Ishikawa (cell line): ENCODE results near the gene TBCEL.
A peak's percentile ranks its signal among the peaks of the same experiment; 100 is the strongest.

Experiments used
- CEBPB ChIP-seq: IDR thresholded peaks from 2 replicates; pipeline ENCODE4 v1.6.1; 2012
- CREB1 ChIP-seq: IDR thresholded peaks from 2 replicates; pipeline ENCODE4 v1.6.1; 2012; ENCODE audit warnings: low read depth
- EGR1 ChIP-seq: IDR thresholded peaks from 2 replicates; pipeline ENCODE4 v1.6.1; 2012
- EP300 ChIP-seq: IDR thresholded peaks from 2 replicates; pipeline ENCODE4 v1.6.1; 2012; ENCODE audit warnings: borderline replicate concordance
- FOXM1 ChIP-seq: IDR thresholded peaks from 2 replicates; pipeline ENCODE4 v1.6.1; 2012; ENCODE audit warnings: low read depth, borderline replicate concordance
- NFIC ChIP-seq: IDR thresholded peaks from 2 replicates; pipeline ENCODE4 v1.6.1; 2012
- RAD21 ChIP-seq: IDR thresholded peaks from 2 replicates; pipeline ENCODE4 v1.6.1; 2012; ENCODE audit warnings: low read depth
- TAF1 ChIP-seq: IDR thresholded peaks from 2 replicates; pipeline ENCODE4 v1.6.1; 2012; ENCODE audit warnings: low read depth, mild to moderate bottlenecking
- TCF12 ChIP-seq: IDR thresholded peaks from 2 replicates; pipeline ENCODE4 v1.6.1; 2012; ENCODE audit warnings: low read depth
- TEAD4 ChIP-seq: IDR thresholded peaks from 2 replicates; pipeline ENCODE4 v1.6.1; 2012
- USF1 ChIP-seq: IDR thresholded peaks from 2 replicates; pipeline ENCODE4 v1.6.1; 2012
- YY1 ChIP-seq: IDR thresholded peaks from 2 replicates; pipeline ENCODE4 v1.6.1; 2012; ENCODE audit warnings: low read depth
- ZBTB7A ChIP-seq: IDR thresholded peaks from 2 replicates; pipeline ENCODE4 v1.6.1; 2012; ENCODE audit warnings: low read depth
- TF ChIP-seq, protein P1 (sequence below): IDR thresholded peaks from 2 replicates; pipeline ENCODE4 v1.6.1; 2012; ENCODE audit warnings: low read depth, mild to moderate bottlenecking
- TF ChIP-seq, protein P2 (sequence below): IDR thresholded peaks from 2 replicates; pipeline ENCODE4 v1.6.1; 2012

TBCEL gene

GRCh38 chr11:121119440-121119839 is 95.5 kb downstream of the TBCEL start:
- TF ChIP-seq EGR1 (no peak), USF1 (no peak), NFIC (no peak), TAF1 (no peak), EP300 (no peak), TCF12 (no peak), CEBPB (no peak), TEAD4 (no peak), ZBTB7A (no peak), RAD21 (no peak), FOXM1 (no peak), CREB1 (no peak), YY1 (no peak)
- TF ChIP-seq, protein P1, sequence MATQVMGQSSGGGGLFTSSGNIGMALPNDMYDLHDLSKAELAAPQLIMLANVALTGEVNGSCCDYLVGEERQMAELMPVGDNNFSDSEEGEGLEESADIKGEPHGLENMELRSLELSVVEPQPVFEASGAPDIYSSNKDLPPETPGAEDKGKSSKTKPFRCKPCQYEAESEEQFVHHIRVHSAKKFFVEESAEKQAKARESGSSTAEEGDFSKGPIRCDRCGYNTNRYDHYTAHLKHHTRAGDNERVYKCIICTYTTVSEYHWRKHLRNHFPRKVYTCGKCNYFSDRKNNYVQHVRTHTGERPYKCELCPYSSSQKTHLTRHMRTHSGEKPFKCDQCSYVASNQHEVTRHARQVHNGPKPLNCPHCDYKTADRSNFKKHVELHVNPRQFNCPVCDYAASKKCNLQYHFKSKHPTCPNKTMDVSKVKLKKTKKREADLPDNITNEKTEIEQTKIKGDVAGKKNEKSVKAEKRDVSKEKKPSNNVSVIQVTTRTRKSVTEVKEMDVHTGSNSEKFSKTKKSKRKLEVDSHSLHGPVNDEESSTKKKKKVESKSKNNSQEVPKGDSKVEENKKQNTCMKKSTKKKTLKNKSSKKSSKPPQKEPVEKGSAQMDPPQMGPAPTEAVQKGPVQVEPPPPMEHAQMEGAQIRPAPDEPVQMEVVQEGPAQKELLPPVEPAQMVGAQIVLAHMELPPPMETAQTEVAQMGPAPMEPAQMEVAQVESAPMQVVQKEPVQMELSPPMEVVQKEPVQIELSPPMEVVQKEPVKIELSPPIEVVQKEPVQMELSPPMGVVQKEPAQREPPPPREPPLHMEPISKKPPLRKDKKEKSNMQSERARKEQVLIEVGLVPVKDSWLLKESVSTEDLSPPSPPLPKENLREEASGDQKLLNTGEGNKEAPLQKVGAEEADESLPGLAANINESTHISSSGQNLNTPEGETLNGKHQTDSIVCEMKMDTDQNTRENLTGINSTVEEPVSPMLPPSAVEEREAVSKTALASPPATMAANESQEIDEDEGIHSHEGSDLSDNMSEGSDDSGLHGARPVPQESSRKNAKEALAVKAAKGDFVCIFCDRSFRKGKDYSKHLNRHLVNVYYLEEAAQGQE, result no peak
- TF ChIP-seq, protein P2, sequence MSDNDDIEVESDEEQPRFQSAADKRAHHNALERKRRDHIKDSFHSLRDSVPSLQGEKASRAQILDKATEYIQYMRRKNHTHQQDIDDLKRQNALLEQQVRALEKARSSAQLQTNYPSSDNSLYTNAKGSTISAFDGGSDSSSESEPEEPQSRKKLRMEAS, result no peak

- TF ChIP-seq, protein P1, result no peak
- no peak for TF ChIP-seq YY1
- no peak for TF ChIP-seq EP300
- TF ChIP-seq CEBPB, result no peak
- no peak for TF ChIP-seq ZBTB7A
These were observed 98.4 kb downstream of the TBCEL start for GRCh38 chr11:121122328-121122727.

- TF ChIP-seq TAF1, result no peak
- no peak for TF ChIP-seq TCF12
- no peak for TF ChIP-seq EP300
- no peak for TF ChIP-seq USF1
- TF ChIP-seq FOXM1, result no peak
- TF ChIP-seq, protein P2, result no peak
- no peak for TF ChIP-seq EGR1
- TF ChIP-seq RAD21, result no peak
- TF ChIP-seq ZBTB7A, result no peak
These were observed 99.7 kb downstream of the TBCEL start for GRCh38 chr11:121123496-121124069.

DNA sequence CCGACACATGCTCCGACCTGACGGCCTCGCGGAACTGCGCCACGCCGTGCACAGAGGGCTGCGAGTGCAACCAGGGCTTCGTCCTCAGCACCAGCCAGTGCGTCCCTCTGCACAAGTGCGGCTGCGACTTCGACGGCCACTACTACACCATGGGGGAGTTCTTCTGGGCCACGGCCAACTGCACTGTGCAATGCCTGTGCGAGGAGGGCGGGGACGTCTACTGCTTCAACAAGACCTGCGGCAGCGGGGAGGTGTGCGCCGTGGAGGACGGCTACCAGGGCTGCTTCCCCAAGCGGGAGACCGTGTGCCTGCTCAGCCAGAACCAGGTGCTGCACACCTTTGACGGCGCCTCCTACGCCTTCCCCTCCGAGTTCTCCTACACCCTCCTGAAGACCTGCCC is 103.9 kb downstream of the TBCEL start:
- TF ChIP-seq EGR1 (no peak), FOXM1 (no peak), YY1 (no peak), CEBPB (no peak), TAF1 (no peak), ZBTB7A (no peak)

- TF ChIP-seq TEAD4, result peak; percentile 67
- TF ChIP-seq, protein P1, result no peak
- no peak for TF ChIP-seq TAF1
- no peak for TF ChIP-seq CEBPB
- TF ChIP-seq CREB1, result no peak
These were observed 105.7 kb downstream of the TBCEL start for GRCh38 chr11:121129362-121130340.
